SK-N-SH (cell line): ENCODE data around the gene XXYLT1. TPM values are rescaled to one million over a fixed set of nuclear protein-coding genes. Genes with fewer than 3 reads are reported as not detected.

Experiments
- CTCF ChIA-PET: fragments of 300-600, 350-600 bp; formaldehyde crosslinking; extraction: SDS; loops from one replicate; lab custom pipeline; 2021; lab: Yijun Ruan, JAX
- POLR2A ChIA-PET: fragments of 350-600 bp; sonication (Branson Sonifier 250); formaldehyde crosslinking; extraction: SDS; loops from one replicate; lab custom pipeline; 2020; ENCODE audit warnings: antibody characterized with exemption, inconsistent platforms; lab: Yijun Ruan, JAX
- DNase-seq: peaks from one replicate; pipeline ENCODE4 v3.0.0; 2012
- H2AFZ ChIP-seq: fragments of 200-600 bp; sonication (generic); 2 replicates; pipeline ENCODE4 v1.8.1; 2016; ENCODE audit warnings: antibody characterized with exemption, mild to moderate bottlenecking, low read depth
- H3F3A ChIP-seq: fragments of 200-600 bp; sonication (generic); replicated peaks from 2 replicates; pipeline ENCODE3; 2016; ENCODE audit warnings: antibody characterized with exemption, mild to moderate bottlenecking; ENCODE audit not compliant: insufficient read depth
- H3K27ac ChIP-seq, 2 experiments: fragments of 200-500 bp in 1 of 2; fragments of 200-600 bp in 1 of 2; sonication (Bioruptor generic) in 1 of 2; sonication (generic), shearing (Covaris generic) in 1 of 2; 2 replicates each; pipeline versions ENCODE4 v1.5.1 to v1.6.1; 2014 to 2016; ENCODE audit warnings: low read depth in 2 of 2, inconsistent platforms in 1 of 2, low read length in 1 of 2, mild to moderate bottlenecking in 1 of 2, mixed read lengths in 1 of 2
- H3K27me3 ChIP-seq: fragments of 200-600 bp; sonication (generic), shearing (Covaris generic); 2 replicates; pipeline ENCODE4 v1.6.1; 2016; ENCODE audit warnings: mixed run types; ENCODE audit not compliant: insufficient read depth
- H3K36me3 ChIP-seq, 2 experiments: fragments of 200-500 bp in 1 of 2; fragments of 200-600 bp in 1 of 2; sonication (Bioruptor generic) in 1 of 2; sonication (generic) in 1 of 2; replicated peaks in 1 of 2; 2 replicates each; pipeline versions ENCODE3 to v1.5.1; 2014 to 2016; ENCODE audit warnings: low read length in 1 of 2, mild to moderate bottlenecking in 1 of 2; ENCODE audit not compliant: insufficient read depth in 2 of 2, control insufficient read depth in 1 of 2
- H3K4me1 ChIP-seq, 2 experiments: fragments of 200-500 bp in 1 of 2; fragments of 200-600 bp in 1 of 2; sonication (Bioruptor generic) in 1 of 2; sonication (generic), shearing (Covaris generic) in 1 of 2; 2 replicates each; pipeline versions ENCODE4 v1.5.1 to v1.6.1; 2014 to 2016; ENCODE audit warnings: low read depth in 1 of 2, low read length in 1 of 2, mixed run types in 1 of 2; ENCODE audit not compliant: insufficient read depth in 2 of 2, control insufficient read depth in 1 of 2
- H3K4me2 ChIP-seq: fragments of 200-600 bp; sonication (generic), shearing (Covaris generic); 2 replicates; pipeline ENCODE4 v1.6.1; 2017; ENCODE audit warnings: mixed run types
- H3K4me3 ChIP-seq, 2 experiments: fragments of 200-500 bp in 1 of 2; fragments of 200-600 bp in 1 of 2; sonication (Bioruptor generic) in 1 of 2; sonication (generic), shearing (Covaris generic) in 1 of 2; 2 replicates each; pipeline versions ENCODE4 v1.5.1 to v1.8.1; 2014 to 2016; ENCODE audit warnings: low read depth in 2 of 2, inconsistent platforms in 1 of 2, low read length in 1 of 2, mild to moderate bottlenecking in 1 of 2, mixed read lengths in 1 of 2, moderate library complexity in 1 of 2
- H3K79me2 ChIP-seq: fragments of 200-600 bp; sonication (generic); 2 replicates; pipeline ENCODE4 v1.8.1; 2017; ENCODE audit warnings: mild to moderate bottlenecking; ENCODE audit not compliant: insufficient read depth
- H3K9ac ChIP-seq: fragments of 200-600 bp; sonication (generic); 2 replicates; pipeline ENCODE4 v1.6.1; 2017; ENCODE audit warnings: mixed run types
- H3K9me2 ChIP-seq: fragments of 200-600 bp; sonication (generic); 2 replicates; pipeline ENCODE4 v1.6.1; 2017; ENCODE audit warnings: mixed run types
- H3K9me3 ChIP-seq: fragments of 200-600 bp; sonication (generic); 2 replicates; pipeline ENCODE4 v1.6.1; 2017; ENCODE audit warnings: mixed run types, mild to moderate bottlenecking, moderate library complexity
- H4K20me1 ChIP-seq: fragments of 200-600 bp; sonication (generic); 2 replicates; pipeline ENCODE4 v1.6.1; 2017; ENCODE audit warnings: mild to moderate bottlenecking, mixed run types; ENCODE audit not compliant: insufficient read depth
- CHD2 ChIP-seq: fragments of 150-350 bp; IDR thresholded peaks from 2 replicates; pipeline ENCODE4 v1.6.1; 2018; ENCODE audit warnings: low read length; ENCODE audit not compliant: partially characterized antibody
- FOXM1 ChIP-seq: IDR thresholded peaks from 2 replicates; pipeline ENCODE4 v1.4.0; 2012; ENCODE audit warnings: low read depth, mild to moderate bottlenecking
- JUND ChIP-seq: IDR thresholded peaks from 2 replicates; pipeline ENCODE4 v1.4.0; 2012
- MXI1 ChIP-seq: IDR thresholded peaks from 2 replicates; pipeline ENCODE4 v1.6.1; 2012; ENCODE audit warnings: mild to moderate bottlenecking, low read depth, low read length, improper control_type of control experiment
- NFIC ChIP-seq: IDR thresholded peaks from 2 replicates; pipeline ENCODE4 v1.4.0; 2012; ENCODE audit warnings: borderline replicate concordance
- NRF1 ChIP-seq: IDR thresholded peaks from 2 replicates; pipeline ENCODE4 v1.6.1; 2012; ENCODE audit warnings: low read depth, mild to moderate bottlenecking, low read length
- PBX3 ChIP-seq: IDR thresholded peaks from 2 replicates; pipeline ENCODE4; 2012
- POLR2AphosphoS5 ChIP-seq: IDR thresholded peaks from 2 replicates; pipeline ENCODE4 v1.6.1; 2012; ENCODE audit warnings: low read depth, low read length
- RAD21 ChIP-seq: IDR thresholded peaks from 2 replicates; pipeline ENCODE4 v1.6.1; 2012; ENCODE audit warnings: mild to moderate bottlenecking, low read length
- REST ChIP-seq: IDR thresholded peaks from 2 replicates; pipeline ENCODE4 v1.6.1; 2012; ENCODE audit warnings: mild to moderate bottlenecking, low read depth, low read length, moderate library complexity
- RFX5 ChIP-seq: IDR thresholded peaks from 2 replicates; pipeline ENCODE4 v1.6.1; 2012; ENCODE audit warnings: mild to moderate bottlenecking, improper control_type of control experiment, low read length
- RXRA ChIP-seq: IDR thresholded peaks from 2 replicates; pipeline ENCODE4 v1.4.0; 2012; ENCODE audit warnings: low read depth, mild to moderate bottlenecking, borderline replicate concordance
- TAF1 ChIP-seq: IDR thresholded peaks from 2 replicates; pipeline ENCODE4 v1.6.1; 2012; ENCODE audit warnings: low read depth, mild to moderate bottlenecking, low read length, moderate library complexity, borderline replicate concordance
- TEAD4 ChIP-seq: IDR thresholded peaks from 2 replicates; pipeline ENCODE4 v1.4.0; 2012; ENCODE audit warnings: mild to moderate bottlenecking, borderline replicate concordance; ENCODE audit not compliant: insufficient read depth
- WGBS: methylation state at CpG from one replicate; pipeline ENCODE4 v1.1.6; 2017; ENCODE audit warnings: low lambda C conversion rate; 5-methylcytosine and 5-hydroxymethylcytosine counted together
- polyA plus RNA-seq, 3 experiments: library from polyadenylated mRNA; depleted of rRNA; stranded (reverse); fragments of >200 nt; gene quantifications; 2 replicates each; pipeline ENCODE4 v1.2.3, GENCODE V29; 2012
- TF ChIP-seq, protein P1 (sequence below): IDR thresholded peaks from 2 replicates; pipeline ENCODE4 v1.4.0; 2012; ENCODE audit warnings: low read depth
- TF ChIP-seq, protein P2 (sequence below): fragments of 200-600 bp; sonication (generic); IDR thresholded peaks from 2 replicates; pipeline ENCODE4 v1.6.1; 2017; ENCODE audit warnings: antibody characterized with exemption, mild to moderate bottlenecking, moderate library complexity
- TF ChIP-seq, protein P3 (sequence below): fragments of 150-350 bp; IDR thresholded peaks from 2 replicates; pipeline ENCODE4 v1.6.1; 2016; ENCODE audit warnings: mild to moderate bottlenecking, low read depth, low read length

The XXYLT1 gene
- polyA plus RNA-seq, 1 of the 3 experiments (the other 2 are of a cell fraction): 22.6 TPM

DNA sequence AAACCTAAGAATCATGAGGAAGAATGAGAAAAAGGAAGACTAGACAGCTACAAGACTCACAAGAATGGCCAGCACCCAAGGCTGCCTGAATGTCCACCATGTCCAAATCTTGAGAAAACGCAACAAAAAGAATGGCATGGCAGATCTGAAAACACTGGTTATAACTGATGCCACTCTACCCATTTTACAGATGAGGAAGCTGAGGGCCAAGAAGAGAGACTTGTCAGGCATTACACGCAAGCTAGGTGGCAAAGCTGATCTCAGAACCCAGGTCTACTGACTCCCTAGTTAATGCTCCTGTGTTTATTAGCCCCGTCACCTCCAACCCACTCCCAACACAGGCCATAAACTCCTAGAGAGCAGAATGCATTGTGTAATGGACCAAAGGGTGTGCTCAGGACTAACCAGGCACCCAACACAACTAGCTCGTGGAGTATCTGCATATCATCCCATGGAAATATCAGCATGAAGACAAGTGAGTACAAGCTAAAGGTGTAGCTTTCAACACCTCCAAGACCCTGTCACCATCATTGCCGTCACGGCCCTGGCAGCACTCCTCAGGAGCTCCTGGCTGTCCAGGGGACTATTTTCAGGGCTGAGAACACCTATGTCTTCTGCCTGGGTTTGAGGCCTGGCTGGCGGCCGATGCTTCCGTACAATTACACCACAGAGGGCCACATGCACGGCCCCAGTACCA is 111.7 kb downstream of the XXYLT1 start:
- ChIA-PET CTCF (interaction anchor here (1.1 to 1.4 kb wide), 4 partner anchors 19 to 487 kb away, joined by 3 to 6 read pairs (median 4); partner anchors contain the start of gene LSG1), POLR2A (interaction anchor here (0.9 to 1.5 kb wide), 2 partner anchors 19 to 51 kb away, joined by 3 to 5 read pairs; no protein-coding TSS in a partner anchor)
- Histone ChIP-seq H2AFZ (no peak overlapping the region), H3K27me3 (no peaks in the 10 kb centered on the region), H3K4me2 (peak overlapping the region; percentile 47; the same call in 1 of the 2 replicates), H3K4me3 (no peak overlapping the region), H3K36me3 (peaks cover 0 to 2% of the 10 kb centered on the region in 2 experiments), H3F3A (peaks cover 20% of the 10 kb centered on the region), H4K20me1 (no peaks in the 10 kb centered on the region), H3K9ac (no peak overlapping the region), H3K9me3 (no peaks in the 10 kb centered on the region), H3K79me2 (peaks cover 7% of the 10 kb centered on the region; the same call in 1 of the 2 replicates), H3K9me2 (no peaks in the 10 kb centered on the region), H3K27ac (peak overlapping the region; percentile 62 to 70; a peak in 3 of 4 replicates), H3K4me1 (peaks cover 36 to 78% of the 10 kb centered on the region in 2 experiments)
- DNase-seq: no peak
- no peak for TF ChIP-seq MXI1
- no peak for TF ChIP-seq TAF1
- TF ChIP-seq RFX5: no peak
- TF ChIP-seq RAD21: no peak
- TF ChIP-seq, protein P1, sequence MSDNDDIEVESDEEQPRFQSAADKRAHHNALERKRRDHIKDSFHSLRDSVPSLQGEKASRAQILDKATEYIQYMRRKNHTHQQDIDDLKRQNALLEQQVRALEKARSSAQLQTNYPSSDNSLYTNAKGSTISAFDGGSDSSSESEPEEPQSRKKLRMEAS: no peak
- no peak for TF ChIP-seq PBX3
- TF ChIP-seq NFIC: no peak
- TF ChIP-seq TEAD4: no peak
- WGBS: 95% methylated on average over 9 of the region's 10 CpGs

- 95% methylated on average over 20 of the region's 20 CpGs for WGBS
- Histone ChIP-seq H3F3A (peaks cover 25% of the 10 kb centered on the region), H3K4me2 (no peak overlapping the region), H4K20me1 (no peaks in the 10 kb centered on the region), H3K4me3 (no peak overlapping the region), H3K9me3 (no peaks in the 10 kb centered on the region), H3K4me1 (peaks cover 56 to 85% of the 10 kb centered on the region in 2 experiments), H3K27ac (peak overlapping the region in 1 of 2 experiments; percentile 98; a peak in 2 of 4 replicates), H3K79me2 (peaks cover 7% of the 10 kb centered on the region; the same call in 1 of the 2 replicates), H3K36me3 (peaks cover 0 to 2% of the 10 kb centered on the region in 2 experiments), H2AFZ (no peak overlapping the region), H3K27me3 (no peaks in the 10 kb centered on the region), H3K9ac (no peak overlapping the region), H3K9me2 (no peaks in the 10 kb centered on the region)
- DNase-seq: no peak
- CTCF ChIA-PET: interaction anchor here (1.4 kb wide), 1 partner anchor 474 kb away, joined by 6 read pairs; no protein-coding TSS in a partner anchor
- POLR2A ChIA-PET: no interaction called here
- TF ChIP-seq TAF1: no peak
- no peak for TF ChIP-seq NRF1
- TF ChIP-seq FOXM1: no peak
- no peak for TF ChIP-seq POLR2AphosphoS5
- TF ChIP-seq JUND: no peak
- TF ChIP-seq CHD2: no peak
- TF ChIP-seq, protein P2, sequence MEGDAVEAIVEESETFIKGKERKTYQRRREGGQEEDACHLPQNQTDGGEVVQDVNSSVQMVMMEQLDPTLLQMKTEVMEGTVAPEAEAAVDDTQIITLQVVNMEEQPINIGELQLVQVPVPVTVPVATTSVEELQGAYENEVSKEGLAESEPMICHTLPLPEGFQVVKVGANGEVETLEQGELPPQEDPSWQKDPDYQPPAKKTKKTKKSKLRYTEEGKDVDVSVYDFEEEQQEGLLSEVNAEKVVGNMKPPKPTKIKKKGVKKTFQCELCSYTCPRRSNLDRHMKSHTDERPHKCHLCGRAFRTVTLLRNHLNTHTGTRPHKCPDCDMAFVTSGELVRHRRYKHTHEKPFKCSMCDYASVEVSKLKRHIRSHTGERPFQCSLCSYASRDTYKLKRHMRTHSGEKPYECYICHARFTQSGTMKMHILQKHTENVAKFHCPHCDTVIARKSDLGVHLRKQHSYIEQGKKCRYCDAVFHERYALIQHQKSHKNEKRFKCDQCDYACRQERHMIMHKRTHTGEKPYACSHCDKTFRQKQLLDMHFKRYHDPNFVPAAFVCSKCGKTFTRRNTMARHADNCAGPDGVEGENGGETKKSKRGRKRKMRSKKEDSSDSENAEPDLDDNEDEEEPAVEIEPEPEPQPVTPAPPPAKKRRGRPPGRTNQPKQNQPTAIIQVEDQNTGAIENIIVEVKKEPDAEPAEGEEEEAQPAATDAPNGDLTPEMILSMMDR: no peak
- TF ChIP-seq, protein P3, sequence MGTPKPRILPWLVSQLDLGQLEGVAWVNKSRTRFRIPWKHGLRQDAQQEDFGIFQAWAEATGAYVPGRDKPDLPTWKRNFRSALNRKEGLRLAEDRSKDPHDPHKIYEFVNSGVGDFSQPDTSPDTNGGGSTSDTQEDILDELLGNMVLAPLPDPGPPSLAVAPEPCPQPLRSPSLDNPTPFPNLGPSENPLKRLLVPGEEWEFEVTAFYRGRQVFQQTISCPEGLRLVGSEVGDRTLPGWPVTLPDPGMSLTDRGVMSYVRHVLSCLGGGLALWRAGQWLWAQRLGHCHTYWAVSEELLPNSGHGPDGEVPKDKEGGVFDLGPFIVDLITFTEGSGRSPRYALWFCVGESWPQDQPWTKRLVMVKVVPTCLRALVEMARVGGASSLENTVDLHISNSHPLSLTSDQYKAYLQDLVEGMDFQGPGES: no peak
- no peak for TF ChIP-seq RFX5
- TF ChIP-seq RXRA: no peak
- no peak for TF ChIP-seq REST
These were observed 114.6 kb downstream of the XXYLT1 start for GRCh38 chr3:195156286-195156890.
